Endodermal cell (in vitro differentiated cells): ENCODE measurements around the gene CCDC91. TPM values are rescaled to one million over a fixed set of nuclear protein-coding genes. Genes with fewer than 3 reads are reported as not detected.

Experiments used
- DNase-seq: peaks from one replicate; pipeline ENCODE4 v3.0.0-alpha.2; 2017
- H3K27ac ChIP-seq: 2 replicates; pipeline ENCODE4 v1.5.1; 2013; ENCODE audit warnings: mild to moderate bottlenecking, low read depth, low read length, moderate library complexity
- H3K27me3 ChIP-seq: 2 replicates; pipeline ENCODE4 v1.6.1; 2013; ENCODE audit warnings: mild to moderate bottlenecking, low read length, moderate library complexity; ENCODE audit not compliant: insufficient read depth, control insufficient read depth, poor library complexity, severe bottlenecking
- H3K36me3 ChIP-seq: 2 replicates; pipeline ENCODE4 v1.7.0; 2013; ENCODE audit warnings: mild to moderate bottlenecking, low read length, moderate library complexity; ENCODE audit not compliant: control insufficient read depth, insufficient read depth
- H3K4me1 ChIP-seq: one replicate; pipeline ENCODE4 v1.7.0; 2013; ENCODE audit warnings: low read length; ENCODE audit not compliant: control insufficient read depth, insufficient read depth
- H3K4me3 ChIP-seq: 2 replicates; pipeline ENCODE4 v1.5.1; 2013; ENCODE audit warnings: mild to moderate bottlenecking, low read length, moderate library complexity
- H3K9ac ChIP-seq: 2 replicates; pipeline ENCODE4 v1.6.1; 2013; ENCODE audit warnings: mild to moderate bottlenecking, low read length, moderate library complexity; ENCODE audit not compliant: poor library complexity, severe bottlenecking; ENCODE audit errors: extremely low read depth
- H3K9me3 ChIP-seq: 2 replicates; pipeline ENCODE4 v1.6.1; 2013; ENCODE audit warnings: mild to moderate bottlenecking, low read length, moderate library complexity; ENCODE audit not compliant: control insufficient read depth
- H3K27ac Mint-ChIP-seq: 2 replicates; pipeline ENCODE4 v1.8.0; 2020; ENCODE audit warnings: mixed read lengths
- H3K27me3 Mint-ChIP-seq: 2 replicates; pipeline ENCODE4 v1.8.0; 2021; ENCODE audit warnings: mild to moderate bottlenecking, mixed read lengths; ENCODE audit not compliant: insufficient read depth
- H3K36me3 Mint-ChIP-seq: 2 replicates; pipeline ENCODE4 v1.8.0; 2020; ENCODE audit warnings: low read depth, mixed read lengths
- H3K4me1 Mint-ChIP-seq: 2 replicates; pipeline ENCODE4 v1.8.0; 2020; ENCODE audit warnings: mixed read lengths
- H3K4me3 Mint-ChIP-seq: 2 replicates; pipeline ENCODE4 v1.8.0; 2020; ENCODE audit warnings: mild to moderate bottlenecking, moderate library complexity, mixed read lengths
- H3K9me3 Mint-ChIP-seq: 2 replicates; pipeline ENCODE4 v1.8.0; 2020; ENCODE audit warnings: mild to moderate bottlenecking, mixed read lengths
- CTCF ChIP-seq: fragments of 200-600 bp; sonication (generic); conservative IDR thresholded peaks from 2 replicates; pipeline ENCODE4 v1.5.0; 2021; ENCODE audit warnings: antibody characterized with exemption, mild to moderate bottlenecking
- WGBS, 2 experiments: methylation state at CpG; one replicate each; pipeline versions ENCODE4 v1.1.5 to v1.1.7; 2013; ENCODE audit warnings: missing lambda C conversion rate in 2 of 2, mixed read lengths in 1 of 2; ENCODE audit not compliant: insufficient coverage in 1 of 2, insufficient read length in 1 of 2; 5-methylcytosine and 5-hydroxymethylcytosine counted together
- total RNA-seq, 2 donors: library from RNA; stranded (reverse); fragmentation: NEBNext Ultra II Directional in 1 of 2; extraction: Animal tissue kit (Norgen Biotek cat#: 25700) in 1 of 2; gene quantifications; 2 replicates in 1 of 2; 3 replicates in 1 of 2; pipeline ENCODE4 v1.2.1, GENCODE V29; 2021

Gene CCDC91
- total RNA-seq, 2 donors from 2014 or later: 25.3 to 45.7 TPM

- H3K4me1 ChIP-seq: no peaks in the 10 kb centered on the region
- no peak overlapping the region for H3K27ac Mint-ChIP-seq
Measured at GRCh38 chr12:28539691-28540323, 349.6 kb downstream of the CCDC91 start.

GRCh38 chr12:28540324-28540714 lies 350.1 kb downstream of the CCDC91 start:
- Mint-ChIP-seq H3K36me3 (no peaks in the 10 kb centered on the region), H3K27me3 (no peaks in the 10 kb centered on the region), H3K9me3 (peaks cover 9% of the 10 kb centered on the region), H3K4me3 (no peak overlapping the region), H3K27ac (no peak overlapping the region), H3K4me1 (peaks cover under 1% of the 10 kb centered on the region)
- DNase-seq: no peak
- Histone ChIP-seq H3K9me3 (no peaks in the 10 kb centered on the region), H3K9ac (no peak overlapping the region), H3K27me3 (no peaks in the 10 kb centered on the region), H3K4me1 (no peaks in the 10 kb centered on the region), H3K4me3 (no peak overlapping the region), H3K27ac (no peak overlapping the region), H3K36me3 (no peaks in the 10 kb centered on the region)
- TF ChIP-seq CTCF: no peak
- WGBS, 2 experiments: 100% methylated on average over 1 of the region's 2 CpGs; no CpG with 5 or more reads in 1 of the 2 experiments

More at GRCh38 chr12:28539691-28540323, 349.6 kb downstream of the CCDC91 start:
- Mint-ChIP-seq H3K4me1 (no peaks in the 10 kb centered on the region), H3K36me3 (no peaks in the 10 kb centered on the region), H3K27me3 (no peaks in the 10 kb centered on the region), H3K9me3 (peaks cover 9% of the 10 kb centered on the region), H3K4me3 (no peak overlapping the region)
- H3K9me3 ChIP-seq: no peaks in the 10 kb centered on the region
- TF ChIP-seq CTCF: no peak
- 93 to 96% methylated on average over 4 of the region's 4 CpGs for WGBS, 2 experiments
- H3K4me3 ChIP-seq: no peak overlapping the region
- H3K27ac ChIP-seq: no peak overlapping the region
- no peak overlapping the region for H3K9ac ChIP-seq
- no peaks in the 10 kb centered on the region for H3K36me3 ChIP-seq
- no peaks in the 10 kb centered on the region for H3K27me3 ChIP-seq
- no peak for DNase-seq

- H3K9me3 Mint-ChIP-seq: peaks cover 9% of the 10 kb centered on the region
- H3K9me3 ChIP-seq: no peaks in the 10 kb centered on the region
- no peak overlapping the region for H3K27ac ChIP-seq
- H3K36me3 Mint-ChIP-seq: no peaks in the 10 kb centered on the region
- no peak overlapping the region for H3K9ac ChIP-seq
- TF ChIP-seq CTCF: no peak
- no peaks in the 10 kb centered on the region for H3K4me1 ChIP-seq
- H3K36me3 ChIP-seq: no peaks in the 10 kb centered on the region
- DNase-seq: no peak
- H3K27me3 Mint-ChIP-seq: no peaks in the 10 kb centered on the region
- no peak overlapping the region for H3K4me3 Mint-ChIP-seq
- H3K4me1 Mint-ChIP-seq: peaks cover 2% of the 10 kb centered on the region
- no peak overlapping the region for H3K27ac Mint-ChIP-seq
- H3K4me3 ChIP-seq: no peak overlapping the region
- H3K27me3 ChIP-seq: no peaks in the 10 kb centered on the region
- 93 to 96% methylated on average over 5 to 9 of the region's 10 CpGs for WGBS, 2 experiments
Measured at GRCh38 chr12:28543021-28543890, 353.0 kb downstream of the CCDC91 start.
